Natural killer cell (primary cell): ENCODE data around the gene TDRD9. TPM values are rescaled to one million over a fixed set of nuclear protein-coding genes. Genes with fewer than 3 reads are reported as not detected.

ENCODE experiments used
- ATAC-seq, 3 donors: fragments of 150-1000 bp in 2 of 3; fragments of 200-7000 bp in 1 of 3; cut with Tn5 transposase; 1 replicate in 1 of 3; 2 replicates in 2 of 3; pipeline ENCODE4 v1.10.0; 2021; ENCODE audit warnings: mild to moderate bottlenecking in 2 of 3, moderate library complexity in 2 of 3
- DNase-seq, 2 donors: peaks; one replicate each; pipeline versions ENCODE4 v3.0.0 to v3.0.0-alpha.2; 2013 to 2021; ENCODE audit warnings: mixed read lengths in 1 of 2
- H3K27ac ChIP-seq: one replicate; pipeline ENCODE4 v1.5.1; 2013; ENCODE audit warnings: mild to moderate bottlenecking, low read length
- H3K27me3 ChIP-seq: one replicate; pipeline ENCODE4 v1.6.1; 2013; ENCODE audit warnings: low read length; ENCODE audit not compliant: control insufficient read depth, insufficient read depth
- H3K36me3 ChIP-seq: one replicate; pipeline ENCODE4 v1.6.1; 2013; ENCODE audit warnings: low read length; ENCODE audit not compliant: control insufficient read depth, insufficient read depth
- H3K4me1 ChIP-seq: one replicate; pipeline ENCODE4 v1.6.1; 2013; ENCODE audit warnings: low read length; ENCODE audit not compliant: control insufficient read depth, insufficient read depth
- H3K4me3 ChIP-seq: one replicate; pipeline ENCODE4 v1.5.1; 2013; ENCODE audit warnings: low read length
- H3K9me3 ChIP-seq: one replicate; pipeline ENCODE4 v1.6.1; 2013; ENCODE audit warnings: low read length; ENCODE audit not compliant: control insufficient read depth, insufficient read depth
- H3K27ac Mint-ChIP-seq, 2 donors: one replicate each; pipeline ENCODE4 v1.8.0; 2022; ENCODE audit warnings: mild to moderate bottlenecking in 2 of 2, mixed read lengths in 2 of 2, moderate library complexity in 1 of 2
- H3K27me3 Mint-ChIP-seq, 2 donors: one replicate each; pipeline ENCODE4 v1.8.0; 2022; ENCODE audit warnings: low read depth in 2 of 2, mixed read lengths in 2 of 2
- H3K36me3 Mint-ChIP-seq: one replicate; pipeline ENCODE4 v1.8.0; 2022; ENCODE audit warnings: mixed read lengths
- H3K4me1 Mint-ChIP-seq, 2 donors: one replicate each; pipeline ENCODE4 v1.8.0; 2022; ENCODE audit warnings: mixed read lengths in 2 of 2
- H3K4me3 Mint-ChIP-seq: one replicate; pipeline ENCODE4 v1.8.0; 2022; ENCODE audit warnings: mild to moderate bottlenecking, moderate library complexity, mixed read lengths
- H3K9me3 Mint-ChIP-seq, 2 donors: one replicate each; pipeline ENCODE4 v1.8.0; 2022; ENCODE audit warnings: mixed read lengths in 2 of 2
- CTCF ChIP-seq: fragments of 200-600 bp; IDR thresholded peaks from one replicate; pipeline ENCODE4 v1.8.0; 2022; ENCODE audit warnings: antibody characterized with exemption
- WGBS: methylation state at CpG from one replicate; pipeline ENCODE4 v1.1.7; 2013; ENCODE audit warnings: missing lambda C conversion rate; ENCODE audit not compliant: insufficient coverage; 5-methylcytosine and 5-hydroxymethylcytosine counted together
- intact Hi-C: fragments of 100-400 bp; cut with micrococcal nuclease; formaldehyde crosslinking; loops from one replicate; pipeline ENCODE4 v1.14.2; 2022
- total RNA-seq, 4 donors: library from RNA; stranded (reverse); fragments of 120-200 nt in 1 of 4; gene quantifications; one replicate each; pipeline versions ENCODE4 v1.2.3 to v1.2.4, GENCODE V29; 2013 to 2022

TDRD9 gene
- total RNA-seq, 3 donors from 2014 or later (not counting 1 experiment from before 2014, with no cell fraction given) = 0.75 to 2.2 (median 1.4) TPM

- DNase-seq = no peak
Measured at GRCh38 chr14:104096318-104096717, 168.1 kb downstream of the TDRD9 start.

GRCh38 chr14:104096751-104097700, 168.8 kb downstream of the TDRD9 start:
- DNase-seq = no peak
- Mint-ChIP-seq H3K4me1 (peaks cover 5 to 7% of the 10 kb centered on the region in 2 donors), H3K27ac (no peak overlapping the region), H3K27me3 (peaks cover 0 to 3% of the 10 kb centered on the region in 2 donors), H3K9me3 (no peaks in the 10 kb centered on the region), H3K36me3 (no peaks in the 10 kb centered on the region), H3K4me3 (no peak overlapping the region)
- TF ChIP-seq CTCF = no peak
- intact Hi-C loops = no loop called here
- Histone ChIP-seq H3K36me3 (no peaks in the 10 kb centered on the region), H3K27ac (no peak overlapping the region), H3K9me3 (no peaks in the 10 kb centered on the region), H3K4me3 (no peak overlapping the region), H3K27me3 (no peaks in the 10 kb centered on the region), H3K4me1 (peaks cover 11% of the 10 kb centered on the region)
- no peak for ATAC-seq
- 76% methylated on average over 24 of the region's 25 CpGs for WGBS

More at GRCh38 chr14:104096318-104096717, 168.1 kb downstream of the TDRD9 start:
- no peak overlapping the region for H3K27ac ChIP-seq
- H3K4me1 ChIP-seq = peaks cover 11% of the 10 kb centered on the region
- no peaks in the 10 kb centered on the region for H3K36me3 ChIP-seq
- H3K9me3 Mint-ChIP-seq = no peaks in the 10 kb centered on the region
- intact Hi-C loops = no loop called here
- H3K27me3 Mint-ChIP-seq = peaks cover 0 to 3% of the 10 kb centered on the region in 2 donors
- H3K4me3 Mint-ChIP-seq = no peak overlapping the region
- no peaks in the 10 kb centered on the region for H3K27me3 ChIP-seq
- H3K27ac Mint-ChIP-seq = no peak overlapping the region
- peaks cover 5 to 7% of the 10 kb centered on the region in 2 donors for H3K4me1 Mint-ChIP-seq
- no peak for TF ChIP-seq CTCF
- no peaks in the 10 kb centered on the region for H3K36me3 Mint-ChIP-seq
- H3K4me3 ChIP-seq = no peak overlapping the region
- no peaks in the 10 kb centered on the region for H3K9me3 ChIP-seq
- no peak for ATAC-seq
- WGBS = 83% methylated on average over 14 of the region's 14 CpGs

- Mint-ChIP-seq H3K27ac (no peak overlapping the region), H3K4me1 (peaks cover 5 to 7% of the 10 kb centered on the region in 2 donors), H3K27me3 (peaks cover 0 to 3% of the 10 kb centered on the region in 2 donors), H3K4me3 (no peak overlapping the region), H3K9me3 (no peaks in the 10 kb centered on the region), H3K36me3 (no peaks in the 10 kb centered on the region)
- no peaks in the 10 kb centered on the region for H3K9me3 ChIP-seq
- H3K4me3 ChIP-seq = no peak overlapping the region
- no peaks in the 10 kb centered on the region for H3K36me3 ChIP-seq
- intact Hi-C loops = no loop called here
- 82% methylated on average over 25 of the region's 25 CpGs for WGBS
- no peak for TF ChIP-seq CTCF
- ATAC-seq (no peak), DNase-seq (no peak)
- no peak overlapping the region for H3K27ac ChIP-seq
- peaks cover 11% of the 10 kb centered on the region for H3K4me1 ChIP-seq
- no peaks in the 10 kb centered on the region for H3K27me3 ChIP-seq
Measured at GRCh38 chr14:104098272-104099095, 170.2 kb downstream of the TDRD9 start.
